Cardiac fibroblast (primary cell): ENCODE data around the gene TMEM271.

ENCODE experiments used
- DNase-seq, 2 donors: peaks; one replicate each; pipeline versions ENCODE4 v3.0.0 to v3.0.0-alpha.2; 2010; ENCODE audit warnings: low read depth in 2 of 2
- H3K4me3 ChIP-seq, 2 donors: replicated peaks in 1 of 2; 1 replicate in 1 of 2; 2 replicates in 1 of 2; pipeline ENCODE4 v1.5.1; 2011; ENCODE audit warnings: low read depth in 2 of 2, low read length in 2 of 2, mild to moderate bottlenecking in 2 of 2, moderate library complexity in 1 of 2
- CTCF ChIP-seq: IDR thresholded peaks from one replicate; pipeline ENCODE4 v1.5.1; 2011; ENCODE audit warnings: low read depth, mild to moderate bottlenecking, low read length, inconsistent platforms

TMEM271 gene

GRCh38 chr4:609400-610050, 33.4 kb upstream of the TMEM271 start:
- H3K4me3 ChIP-seq: no peak overlapping the region
- TF ChIP-seq CTCF: no peak
- no peak for DNase-seq

- DNase-seq: no peak
- no peak for TF ChIP-seq CTCF
- H3K4me3 ChIP-seq: no peak overlapping the region
Measured at GRCh38 chr4:608236-608635, 32.1 kb upstream of the TMEM271 start.

- no peak for DNase-seq
- no peak for TF ChIP-seq CTCF
- no peak overlapping the region for H3K4me3 ChIP-seq
Measured at GRCh38 chr4:605702-606425, 29.8 kb upstream of the TMEM271 start.

DNA sequence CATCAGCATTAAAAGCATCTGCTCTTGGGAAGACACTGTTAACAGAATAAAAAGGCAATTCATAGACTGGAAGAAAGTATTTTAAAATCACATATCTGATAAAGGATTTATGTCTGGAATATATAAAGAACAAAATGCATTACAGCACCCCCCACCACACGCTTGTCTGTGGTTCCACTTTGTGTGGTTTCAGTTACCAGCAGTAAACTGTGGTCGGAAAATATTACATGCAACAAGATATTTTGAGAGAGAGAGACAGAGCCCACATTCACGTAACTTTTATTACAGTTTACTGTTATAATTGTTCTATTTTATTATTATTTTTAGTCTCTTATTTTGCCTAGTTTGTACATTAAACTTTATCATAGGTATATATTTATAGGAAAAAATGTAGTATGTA, 28.0 kb upstream of the TMEM271 start:
- H3K4me3 ChIP-seq: no peak overlapping the region
- no peak for TF ChIP-seq CTCF
- DNase-seq: no peak

DNA sequence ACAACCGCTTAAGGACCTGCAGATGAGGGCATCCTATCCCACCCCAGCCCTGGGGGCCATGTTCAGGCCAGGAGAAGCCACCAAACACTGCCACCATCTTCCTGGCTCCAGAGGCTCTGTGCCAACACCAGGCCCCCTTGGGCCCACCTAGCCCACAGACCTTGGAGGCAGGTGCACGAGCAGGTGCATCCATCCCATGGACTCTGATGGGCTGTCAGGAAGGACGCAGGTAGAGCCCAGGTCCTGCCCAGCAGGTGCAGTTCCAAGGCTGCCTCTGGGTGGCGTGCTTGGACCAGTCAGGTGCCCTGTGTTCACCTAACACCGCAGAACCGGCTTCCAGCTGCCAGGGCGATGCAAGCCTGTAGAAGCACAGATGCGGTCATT, 26.5 kb upstream of the TMEM271 start:
- no peak overlapping the region for H3K4me3 ChIP-seq
- peak in 1 of 2 donors; percentile 25 for DNase-seq
- TF ChIP-seq CTCF: peak; percentile 42

- H3K4me3 ChIP-seq: no peak overlapping the region
- TF ChIP-seq CTCF: no peak
- no peak for DNase-seq
Measured at GRCh38 chr4:601612-602558, 25.8 kb upstream of the TMEM271 start.
